RWPE2 (cell line): ENCODE results near the gene POC5.

Experiments
- ATAC-seq: fragments of 200-7000 bp; cut with Tn5 transposase; 3 replicates; pipeline ENCODE4 v1.9.1; 2021; ENCODE audit warnings: low read depth
- DNase-seq: peaks from one replicate; pipeline ENCODE4 v3.0.0-alpha.2; 2020; ENCODE audit warnings: low spot score
- H3K27ac ChIP-seq: fragments of 450-650 bp; 2 replicates; pipeline ENCODE4 v1.5.1; 2017; ENCODE audit warnings: mild to moderate bottlenecking; ENCODE audit not compliant: poor library complexity, severe bottlenecking
- H3K27me3 ChIP-seq: fragments of 250-450 bp; sonication (Bioruptor Pico); 2 replicates; pipeline ENCODE4 v1.5.1; 2021; ENCODE audit warnings: mild to moderate bottlenecking, moderate library complexity; ENCODE audit not compliant: insufficient read depth, poor library complexity, severe bottlenecking
- H3K36me3 ChIP-seq: fragments of 250-450 bp; sonication (Bioruptor Pico); 2 replicates; pipeline ENCODE4 v1.5.1; 2020; ENCODE audit warnings: low read depth, mild to moderate bottlenecking, moderate library complexity
- H3K4me1 ChIP-seq: fragments of 250-450 bp; sonication (Bioruptor Pico); 2 replicates; pipeline ENCODE4 v1.5.1; 2021; ENCODE audit warnings: mild to moderate bottlenecking, moderate library complexity; ENCODE audit not compliant: insufficient read depth, poor library complexity, severe bottlenecking
- H3K4me3 ChIP-seq: fragments of 250-450 bp; sonication (Bioruptor Pico); 2 replicates; pipeline ENCODE4 v1.5.1; 2021; ENCODE audit warnings: mild to moderate bottlenecking, moderate library complexity; ENCODE audit not compliant: severe bottlenecking
- H3K9me3 ChIP-seq: fragments of 250-450 bp; sonication (Bioruptor Pico); 2 replicates; pipeline ENCODE4 v1.5.1; 2021; ENCODE audit warnings: mild to moderate bottlenecking, moderate library complexity; ENCODE audit not compliant: severe bottlenecking
- TF ChIP-seq, protein P1 (sequence below): fragments of 450-650 bp; IDR thresholded peaks from one replicate; pipeline ENCODE4 v1.5.1; 2017; ENCODE audit warnings: mild to moderate bottlenecking, moderate library complexity; ENCODE audit not compliant: poor library complexity, severe bottlenecking

POC5 gene

DNA sequence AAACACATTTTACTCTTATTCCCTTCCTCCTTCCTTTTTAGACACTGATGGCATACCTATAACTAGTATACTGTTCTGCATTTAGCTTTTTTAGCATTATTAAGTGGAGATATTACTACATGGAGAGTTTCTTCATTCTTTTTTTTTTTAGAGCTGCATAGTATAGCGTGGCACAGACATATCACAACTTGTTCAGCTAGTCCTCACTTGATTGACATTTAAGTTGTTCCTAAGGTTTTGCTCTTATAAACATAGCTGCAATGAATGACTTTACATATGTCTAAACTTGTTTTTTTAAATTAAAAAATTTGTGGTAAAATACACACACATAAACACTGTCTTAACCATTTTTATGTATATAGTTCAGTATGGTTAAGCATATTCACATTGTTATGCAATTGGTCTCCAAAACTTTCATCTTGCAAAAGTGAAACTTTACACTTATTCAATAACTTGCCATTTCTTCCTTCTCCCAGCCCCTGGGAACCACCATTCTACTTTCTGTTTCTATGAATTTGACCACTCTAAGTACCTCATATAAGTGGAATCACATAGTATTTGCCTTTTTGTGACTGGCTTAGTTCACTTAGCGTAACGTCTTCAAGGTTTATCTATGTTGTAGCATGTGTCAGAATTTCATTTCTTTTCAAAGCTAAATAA is 57.3 kb downstream of the POC5 start:
- ATAC-seq = no peak
- no peak overlapping the region for H3K27ac ChIP-seq

DNA sequence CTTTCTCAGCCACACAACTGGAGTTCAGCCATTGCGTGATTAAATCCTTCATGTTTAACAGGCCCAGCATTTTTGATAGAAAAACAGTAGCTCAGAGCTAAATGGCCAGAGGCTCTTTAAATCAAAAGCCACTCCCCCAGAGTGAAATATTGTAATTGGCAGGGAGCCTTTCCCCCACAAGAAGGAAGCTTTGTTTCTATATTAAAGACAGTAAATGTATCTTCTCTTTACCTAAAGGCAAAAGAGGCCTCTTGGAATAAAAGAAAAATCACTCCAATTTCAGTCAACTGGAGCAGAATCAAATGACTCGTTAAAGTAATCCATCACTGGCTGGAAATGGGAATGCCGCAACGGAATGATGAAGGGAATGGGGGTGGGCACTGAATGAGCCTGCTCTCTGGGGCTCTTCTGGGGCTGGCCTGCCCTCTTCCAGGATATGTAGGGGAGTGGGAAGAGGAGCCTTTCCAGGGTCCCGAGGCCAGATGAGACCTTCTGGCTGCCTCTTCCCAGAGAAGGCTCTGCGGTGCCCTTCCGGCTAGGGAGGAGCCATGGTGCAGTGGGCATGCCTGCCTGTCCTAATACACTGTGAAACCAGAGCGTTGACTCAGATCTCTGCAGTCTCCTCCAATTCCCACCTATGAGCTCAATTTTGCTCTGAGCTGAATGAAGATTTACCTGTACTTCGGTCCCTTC is 60.8 kb downstream of the POC5 start:
- Histone ChIP-seq H3K4me3 (peak overlapping the region; percentile 32), H3K9me3 (no peaks in the 10 kb centered on the region), H3K36me3 (no peaks in the 10 kb centered on the region), H3K4me1 (peaks cover 4% of the 10 kb centered on the region), H3K27ac (peak overlapping the region; percentile 23), H3K27me3 (no peaks in the 10 kb centered on the region)
- TF ChIP-seq, protein P1, sequence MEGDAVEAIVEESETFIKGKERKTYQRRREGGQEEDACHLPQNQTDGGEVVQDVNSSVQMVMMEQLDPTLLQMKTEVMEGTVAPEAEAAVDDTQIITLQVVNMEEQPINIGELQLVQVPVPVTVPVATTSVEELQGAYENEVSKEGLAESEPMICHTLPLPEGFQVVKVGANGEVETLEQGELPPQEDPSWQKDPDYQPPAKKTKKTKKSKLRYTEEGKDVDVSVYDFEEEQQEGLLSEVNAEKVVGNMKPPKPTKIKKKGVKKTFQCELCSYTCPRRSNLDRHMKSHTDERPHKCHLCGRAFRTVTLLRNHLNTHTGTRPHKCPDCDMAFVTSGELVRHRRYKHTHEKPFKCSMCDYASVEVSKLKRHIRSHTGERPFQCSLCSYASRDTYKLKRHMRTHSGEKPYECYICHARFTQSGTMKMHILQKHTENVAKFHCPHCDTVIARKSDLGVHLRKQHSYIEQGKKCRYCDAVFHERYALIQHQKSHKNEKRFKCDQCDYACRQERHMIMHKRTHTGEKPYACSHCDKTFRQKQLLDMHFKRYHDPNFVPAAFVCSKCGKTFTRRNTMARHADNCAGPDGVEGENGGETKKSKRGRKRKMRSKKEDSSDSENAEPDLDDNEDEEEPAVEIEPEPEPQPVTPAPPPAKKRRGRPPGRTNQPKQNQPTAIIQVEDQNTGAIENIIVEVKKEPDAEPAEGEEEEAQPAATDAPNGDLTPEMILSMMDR = no peak
- DNase-seq = no peak
- peak; percentile 100 for ATAC-seq

More for the DNA sequence above, 57.3 kb downstream of the POC5 start:
- no peaks in the 10 kb centered on the region for H3K27me3 ChIP-seq
- no peak overlapping the region for H3K4me3 ChIP-seq
- no peaks in the 10 kb centered on the region for H3K9me3 ChIP-seq
- TF ChIP-seq, protein P1 = no peak
- no peak for DNase-seq
- H3K36me3 ChIP-seq = no peaks in the 10 kb centered on the region
- peaks cover 4% of the 10 kb centered on the region for H3K4me1 ChIP-seq

DNA sequence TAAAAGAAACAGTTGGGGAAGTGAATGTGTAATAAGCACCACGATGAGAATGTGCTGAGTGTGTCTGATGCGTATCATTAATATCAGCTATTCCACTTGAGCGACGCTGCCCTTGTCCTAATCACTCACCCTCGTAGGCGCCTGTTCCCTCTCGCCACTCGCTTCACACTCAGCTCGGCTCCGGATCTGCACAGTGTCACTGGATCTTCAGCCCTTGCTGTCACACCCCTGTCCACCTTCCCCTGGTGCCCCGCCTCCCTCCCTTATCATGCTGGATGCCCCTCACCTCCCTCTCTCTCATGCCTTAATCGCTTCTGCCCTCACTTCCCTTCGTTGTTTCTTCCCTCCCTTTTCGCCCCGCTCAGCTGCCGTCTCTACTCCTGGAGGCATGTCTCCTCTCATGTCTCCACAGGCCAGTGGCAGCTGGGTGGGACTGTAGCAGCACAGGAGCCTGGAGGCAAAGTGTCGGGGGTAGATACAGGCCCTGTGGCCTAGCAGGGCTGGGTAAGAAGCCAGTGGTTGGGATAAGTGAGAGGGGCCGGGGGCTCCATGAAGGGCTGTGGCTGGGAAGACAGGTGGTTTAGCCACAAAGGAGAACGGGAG is 62.4 kb downstream of the POC5 start:
- TF ChIP-seq, protein P1 = no peak
- H3K9me3 ChIP-seq = no peaks in the 10 kb centered on the region
- DNase-seq (no peak), ATAC-seq (no peak)
- H3K4me3 ChIP-seq = no peak overlapping the region
- H3K36me3 ChIP-seq = no peaks in the 10 kb centered on the region
- no peak overlapping the region for H3K27ac ChIP-seq
- H3K4me1 ChIP-seq = peaks cover 4% of the 10 kb centered on the region
- H3K27me3 ChIP-seq = no peaks in the 10 kb centered on the region

DNA sequence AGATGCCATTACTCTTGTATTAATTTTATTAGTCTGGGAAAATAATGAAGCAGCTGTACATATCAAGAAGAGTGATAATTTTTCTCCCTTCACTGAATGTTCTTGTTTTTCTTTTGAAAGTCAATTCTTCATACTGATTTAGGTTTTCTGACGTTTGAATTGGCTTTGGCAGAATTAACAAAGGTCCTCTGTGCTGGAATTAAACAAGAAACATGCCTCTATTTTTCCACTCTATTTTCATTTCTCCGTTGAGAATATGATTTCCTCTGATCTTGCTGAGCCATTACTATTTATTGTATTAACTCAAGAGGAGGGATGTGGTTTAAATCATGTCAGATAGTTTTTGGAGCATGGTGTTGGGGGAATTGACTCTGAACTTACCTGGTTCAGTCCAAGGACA is 63.7 kb downstream of the POC5 start:
- TF ChIP-seq, protein P1 = no peak
- Histone ChIP-seq H3K36me3 (no peaks in the 10 kb centered on the region), H3K4me3 (no peak overlapping the region), H3K9me3 (no peaks in the 10 kb centered on the region), H3K27ac (no peak overlapping the region), H3K27me3 (no peaks in the 10 kb centered on the region), H3K4me1 (peaks cover 4% of the 10 kb centered on the region)
- DNase-seq (no peak), ATAC-seq (no peak)
